ENCODE measurements around the gene MAFG. TPM values are rescaled to one million over a fixed set of nuclear protein-coding genes. Genes with fewer than 3 reads are reported as not detected.

MAFG gene
- total and polyA plus RNA-seq, 2 of the 13 experiments (the other 11 are each of a cell fraction or from before 2014, with no cell fraction given) = 14.5 to 20.0 TPM

- TF ChIP-seq ZBTB39 (CRISPR knock-in tag; IDR thresholded peaks at IDR 0.05) (no peak), SP4 (CRISPR knock-in tag; IDR thresholded peaks at IDR 0.05) (no peak), ZNF407 (CRISPR knock-in tag; IDR thresholded peaks at IDR 0.05; ENCODE audit: not compliant biosample characterization) (no peak), NFE2 (CRISPR knock-in tag; IDR thresholded peaks at IDR 0.05) (no peak), GATAD2A (CRISPR knock-in tag; IDR thresholded peaks at IDR 0.05) (peak; percentile 90), ZNF256 (CRISPR knock-in tag; conservative IDR thresholded peaks at IDR 0.05) (0 out of 2 replicates have a peak, but pooled peaks have one; percentile 67), CENPBD1 (CRISPR knock-in tag; IDR thresholded peaks at IDR 0.05; ENCODE audit: borderline replicate concordance, low read depth) (no peak), ZNF768 (CRISPR knock-in tag; IDR thresholded peaks at IDR 0.05) (peak; percentile 40; the same call in 1 of the 2 replicates), JUNB (CRISPR knock-in tag; IDR thresholded peaks at IDR 0.05; ENCODE audit: borderline replicate concordance) (no peak), ZBTB20 (CRISPR knock-in tag; IDR thresholded peaks at IDR 0.05; ENCODE audit: borderline replicate concordance, low read depth) (0 out of 2 replicates have a peak, but pooled peaks have one; percentile 69), ZFYVE20 (CRISPR knock-in tag; IDR thresholded peaks at IDR 0.05; ENCODE audit: borderline replicate concordance, low read depth) (0 out of 2 replicates have a peak, but pooled peaks have one; percentile 14), CCDC6 (CRISPR knock-in tag; IDR thresholded peaks at IDR 0.05) (no peak; the same call in 1 of the 2 replicates), ZNF614 (CRISPR knock-in tag; IDR thresholded peaks at IDR 0.05; ENCODE audit: borderline replicate concordance) (peak; percentile 66; the same call in 1 of the 2 replicates), USF2 (IDR thresholded peaks at IDR 0.05; ENCODE audit: low read depth, low read length) (0 out of 2 replicates have a peak, but pooled peaks have one; percentile 4), USF2 (CRISPR knock-in tag; IDR thresholded peaks at IDR 0.05; ENCODE audit: borderline replicate concordance) (0 out of 2 replicates have a peak, but pooled peaks have one; percentile 34)
Observed at GRCh38 chr17:81909966-81910839, 17.3 kb downstream of the MAFG start (continued).

Data from HepG2 (cell line).